ENCODE results near the gene CDH16.
"Not testable (repeated sequence)": the region's sequence is repeated elsewhere in the genome, so short reads cannot be mapped to it uniquely, and the experiment has no call there.

The CDH16 gene

GRCh38 chr16:66874079-66874775, 44.5 kb downstream of the CDH16 start:
- in situ Hi-C loops (cut with HindIII; ENCODE audit: low pct_ligation_motif_present, low sequenced_read_pairs): no loop called here
- DNase-seq: no peak
- Histone ChIP-seq H3K27me3 (replicated peaks) (no peaks in the 10 kb centered on the region), H3K4me3 (ENCODE audit: low read depth, low read length) (no peak overlapping the region), H3K27ac (no peak overlapping the region), H3K36me3 (replicated peaks) (no peaks in the 10 kb centered on the region)
- TF ChIP-seq, protein P1, sequence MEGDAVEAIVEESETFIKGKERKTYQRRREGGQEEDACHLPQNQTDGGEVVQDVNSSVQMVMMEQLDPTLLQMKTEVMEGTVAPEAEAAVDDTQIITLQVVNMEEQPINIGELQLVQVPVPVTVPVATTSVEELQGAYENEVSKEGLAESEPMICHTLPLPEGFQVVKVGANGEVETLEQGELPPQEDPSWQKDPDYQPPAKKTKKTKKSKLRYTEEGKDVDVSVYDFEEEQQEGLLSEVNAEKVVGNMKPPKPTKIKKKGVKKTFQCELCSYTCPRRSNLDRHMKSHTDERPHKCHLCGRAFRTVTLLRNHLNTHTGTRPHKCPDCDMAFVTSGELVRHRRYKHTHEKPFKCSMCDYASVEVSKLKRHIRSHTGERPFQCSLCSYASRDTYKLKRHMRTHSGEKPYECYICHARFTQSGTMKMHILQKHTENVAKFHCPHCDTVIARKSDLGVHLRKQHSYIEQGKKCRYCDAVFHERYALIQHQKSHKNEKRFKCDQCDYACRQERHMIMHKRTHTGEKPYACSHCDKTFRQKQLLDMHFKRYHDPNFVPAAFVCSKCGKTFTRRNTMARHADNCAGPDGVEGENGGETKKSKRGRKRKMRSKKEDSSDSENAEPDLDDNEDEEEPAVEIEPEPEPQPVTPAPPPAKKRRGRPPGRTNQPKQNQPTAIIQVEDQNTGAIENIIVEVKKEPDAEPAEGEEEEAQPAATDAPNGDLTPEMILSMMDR (IDR thresholded peaks at IDR 0.05; ENCODE audit: low read depth, low read length, missing control alignments): no peak

- TF ChIP-seq, protein P1 (IDR thresholded peaks at IDR 0.05; ENCODE audit: low read depth, low read length, missing control alignments): no peak
- Histone ChIP-seq H3K36me3 (replicated peaks) (no peaks in the 10 kb centered on the region), H3K4me3 (ENCODE audit: low read depth, low read length) (no peak overlapping the region), H3K27me3 (replicated peaks) (no peaks in the 10 kb centered on the region), H3K27ac (no peak overlapping the region)
- in situ Hi-C loops (cut with HindIII; ENCODE audit: low pct_ligation_motif_present, low sequenced_read_pairs): no loop called here
- DNase-seq: no peak
Observed at GRCh38 chr16:66873685-66874055, 45.0 kb downstream of the CDH16 start.

GRCh38 chr16:66872943-66873684, 45.6 kb downstream of the CDH16 start:
- Histone ChIP-seq H3K27ac (peak overlapping the region; percentile 20), H3K27me3 (replicated peaks) (no peaks in the 10 kb centered on the region), H3K36me3 (replicated peaks) (no peaks in the 10 kb centered on the region), H3K4me3 (ENCODE audit: low read depth, low read length) (peak overlapping the region; percentile 41)
- in situ Hi-C loops (cut with HindIII; ENCODE audit: low pct_ligation_motif_present, low sequenced_read_pairs): no loop called here
- TF ChIP-seq, protein P1 (IDR thresholded peaks at IDR 0.05; ENCODE audit: low read depth, low read length, missing control alignments): peak; percentile 91
- DNase-seq: peak; percentile 99

DNA sequence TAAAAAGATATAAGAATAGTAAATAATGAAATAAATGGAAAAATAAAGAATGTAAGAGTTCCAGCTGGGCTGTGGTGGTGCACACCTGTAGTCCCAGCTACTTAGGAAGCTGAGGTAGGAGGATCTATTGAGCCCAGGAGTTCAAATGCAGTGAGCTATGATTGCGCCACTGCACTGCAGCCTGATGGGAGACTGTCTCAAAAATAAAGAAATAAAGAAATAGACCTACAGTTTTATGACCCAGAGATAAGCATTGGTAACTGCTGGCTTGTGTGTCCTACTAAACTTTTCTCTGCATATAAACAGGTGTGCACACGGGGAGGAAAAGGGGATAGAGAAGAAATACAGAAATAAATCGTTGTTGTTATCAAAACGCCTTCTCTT, 46.1 kb downstream of the CDH16 start:
- H3K27me3 ChIP-seq (replicated peaks): no peaks in the 10 kb centered on the region
- in situ Hi-C loops (cut with HindIII; ENCODE audit: low pct_ligation_motif_present, low sequenced_read_pairs): no loop called here
- H3K36me3 ChIP-seq (replicated peaks): no peaks in the 10 kb centered on the region
- H3K27ac ChIP-seq: peak overlapping the region; percentile 20
- no peak for DNase-seq
- TF ChIP-seq, protein P1 (IDR thresholded peaks at IDR 0.05; ENCODE audit: low read depth, low read length, missing control alignments): no peak
- H3K4me3 ChIP-seq (ENCODE audit: low read depth, low read length): peak overlapping the region; percentile 41

DNA sequence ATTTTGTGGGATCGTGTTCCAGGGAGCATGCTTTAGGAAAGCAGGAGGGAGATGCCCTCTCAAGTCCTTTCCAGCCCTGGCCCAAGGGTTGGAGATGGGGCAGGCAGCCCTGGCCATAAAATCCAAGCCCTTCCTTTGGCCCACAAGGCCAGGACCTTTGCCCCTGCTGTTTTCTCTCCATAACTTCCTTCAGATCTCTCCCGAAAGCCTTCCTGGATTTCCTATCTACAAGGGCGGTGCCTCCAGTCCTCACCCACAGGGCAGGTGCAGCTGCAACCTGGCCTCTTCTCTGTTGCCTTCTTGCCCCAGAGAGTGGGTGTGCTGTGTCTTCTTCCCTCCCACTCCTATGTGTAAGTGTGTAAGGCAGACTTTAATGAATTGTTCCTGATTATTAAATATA, 46.8 kb downstream of the CDH16 start:
- no peak overlapping the region for H3K4me3 ChIP-seq (ENCODE audit: low read depth, low read length)

DNA sequence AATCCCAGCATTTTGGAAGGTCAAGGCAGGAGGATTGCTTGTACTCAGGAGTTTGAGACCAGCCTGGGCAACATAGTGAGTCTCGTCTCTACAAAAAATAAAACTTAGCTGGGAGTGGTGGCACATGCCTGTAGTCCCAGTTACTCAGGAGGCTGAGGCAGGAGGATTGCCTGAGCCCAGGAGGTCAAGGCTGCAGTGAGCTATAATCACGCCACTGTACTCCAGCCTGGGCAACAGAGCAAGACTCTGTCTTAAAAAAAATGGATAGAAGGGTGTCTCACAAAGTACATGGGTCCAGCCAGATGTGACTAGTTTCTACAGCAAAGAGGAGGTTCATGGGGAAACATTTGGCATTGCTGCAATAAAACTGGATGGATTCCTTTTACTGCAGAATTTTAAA, 47.3 kb downstream of the CDH16 start:
- DNase-seq; H3K4me3 ChIP-seq (ENCODE audit: low read depth, low read length); H3K36me3 ChIP-seq (replicated peaks); H3K27me3 ChIP-seq (replicated peaks); in situ Hi-C loops (cut with HindIII; ENCODE audit: low pct_ligation_motif_present, low sequenced_read_pairs); H3K27ac ChIP-seq: not testable (repeated sequence)

More for the DNA sequence above, 46.8 kb downstream of the CDH16 start:
- DNase-seq: no peak
- Histone ChIP-seq H3K27me3 (replicated peaks) (no peaks in the 10 kb centered on the region), H3K27ac (no peak overlapping the region), H3K36me3 (replicated peaks) (no peaks in the 10 kb centered on the region)
- in situ Hi-C loops (cut with HindIII; ENCODE audit: low pct_ligation_motif_present, low sequenced_read_pairs): no loop called here
- TF ChIP-seq, protein P1 (IDR thresholded peaks at IDR 0.05; ENCODE audit: low read depth, low read length, missing control alignments): no peak
